ENCODE measurements around the gene ADCY10. TPM values are rescaled to one million over a fixed set of nuclear protein-coding genes. Genes with fewer than 3 reads are reported as not detected.

The ADCY10 gene
- polyA plus RNA-seq, 1 donor: 0.25 TPM

- no peak for DNase-seq
- no peak overlapping the region for H3K27ac ChIP-seq (ENCODE audit: low read length)
- no peaks in the 10 kb centered on the region for H3K27me3 ChIP-seq (ENCODE audit: control insufficient read depth, insufficient read depth, low read length)
- no peaks in the 10 kb centered on the region for H3K4me1 ChIP-seq (ENCODE audit: control insufficient read depth, insufficient read depth, low read length)
- H3K9me3 ChIP-seq (ENCODE audit: control insufficient read depth, low read depth, low read length): peaks cover 11% of the 10 kb centered on the region
- peaks cover 36% of the 10 kb centered on the region for H3K36me3 ChIP-seq (ENCODE audit: control insufficient read depth, insufficient read depth, low read length)
- no peak overlapping the region for H3K4me3 ChIP-seq (ENCODE audit: low read length)
- WGBS (ENCODE audit: insufficient coverage, low lambda C conversion rate): no CpG with 5 or more reads among the region's 5 CpGs
These were observed 136.7 kb downstream of the ADCY10 start for GRCh38 chr1:167777269-167777650.

DNA sequence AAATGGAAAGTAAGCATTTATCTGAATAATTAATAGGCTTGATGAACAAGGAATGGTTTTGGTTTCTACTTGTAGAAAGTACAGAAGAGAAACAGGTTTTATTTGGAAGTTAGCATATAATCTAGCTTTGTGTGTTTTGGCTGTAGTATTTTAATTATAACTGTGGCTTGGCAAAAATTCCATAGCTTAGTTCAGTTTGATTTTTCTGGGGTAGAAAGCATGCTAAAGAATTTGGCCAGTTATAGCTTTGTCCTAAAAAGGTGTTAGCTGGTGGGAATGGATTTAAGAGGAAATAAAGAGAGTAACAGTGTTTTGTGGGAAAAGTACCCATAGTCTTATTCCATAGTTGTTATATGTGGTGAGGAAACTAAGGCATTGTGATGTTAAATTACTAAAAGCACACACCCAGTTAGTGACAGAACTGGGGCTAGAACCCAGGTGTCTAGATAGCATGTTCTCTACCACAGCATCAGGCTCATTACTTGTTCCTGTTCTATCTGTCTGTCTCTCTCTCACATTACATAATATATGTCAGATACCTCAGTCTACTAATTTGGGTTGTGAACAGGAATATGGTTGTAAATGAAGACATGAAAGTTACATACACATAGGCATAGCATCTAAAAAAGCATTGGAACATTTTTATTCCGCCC is 137.2 kb downstream of the ADCY10 start:
- H3K27ac ChIP-seq (ENCODE audit: low read length): no peak overlapping the region
- no CpG with 5 or more reads among the region's 1 CpG for WGBS (ENCODE audit: insufficient coverage, low lambda C conversion rate)

GRCh38 chr1:167776151-167776550 is 137.8 kb downstream of the ADCY10 start:
- peaks cover 43% of the 10 kb centered on the region for H3K36me3 ChIP-seq (ENCODE audit: control insufficient read depth, insufficient read depth, low read length)
- no peaks in the 10 kb centered on the region for H3K27me3 ChIP-seq (ENCODE audit: control insufficient read depth, insufficient read depth, low read length)
- peaks cover 15% of the 10 kb centered on the region for H3K9me3 ChIP-seq (ENCODE audit: control insufficient read depth, low read depth, low read length)
- no CpG with 5 or more reads among the region's 1 CpG for WGBS (ENCODE audit: insufficient coverage, low lambda C conversion rate)
- H3K27ac ChIP-seq (ENCODE audit: low read length): no peak overlapping the region
- DNase-seq: no peak
- no peak overlapping the region for H3K4me3 ChIP-seq (ENCODE audit: low read length)
- H3K4me1 ChIP-seq (ENCODE audit: control insufficient read depth, insufficient read depth, low read length): no peaks in the 10 kb centered on the region

More for the DNA sequence above, 137.2 kb downstream of the ADCY10 start:
- no peak overlapping the region for H3K4me3 ChIP-seq (ENCODE audit: low read length)
- H3K9me3 ChIP-seq (ENCODE audit: control insufficient read depth, low read depth, low read length): peaks cover 13% of the 10 kb centered on the region
- peaks cover 42% of the 10 kb centered on the region for H3K36me3 ChIP-seq (ENCODE audit: control insufficient read depth, insufficient read depth, low read length)
- no peak for DNase-seq
- H3K27me3 ChIP-seq (ENCODE audit: control insufficient read depth, insufficient read depth, low read length): no peaks in the 10 kb centered on the region
- H3K4me1 ChIP-seq (ENCODE audit: control insufficient read depth, insufficient read depth, low read length): no peaks in the 10 kb centered on the region

- H3K27me3 ChIP-seq (ENCODE audit: control insufficient read depth, insufficient read depth, low read length): no peaks in the 10 kb centered on the region
- no peak overlapping the region for H3K4me3 ChIP-seq (ENCODE audit: low read length)
- H3K27ac ChIP-seq (ENCODE audit: low read length): no peak overlapping the region
- no peak for DNase-seq
- peaks cover 8% of the 10 kb centered on the region for H3K9me3 ChIP-seq (ENCODE audit: control insufficient read depth, low read depth, low read length)
- H3K4me1 ChIP-seq (ENCODE audit: control insufficient read depth, insufficient read depth, low read length): no peaks in the 10 kb centered on the region
- WGBS (ENCODE audit: insufficient coverage, low lambda C conversion rate): 57% methylated on average over 1 of the region's 2 CpGs
- peaks cover 44% of the 10 kb centered on the region for H3K36me3 ChIP-seq (ENCODE audit: control insufficient read depth, insufficient read depth, low read length)
These were observed 138.8 kb downstream of the ADCY10 start for GRCh38 chr1:167775178-167775577.

GRCh38 chr1:167774710-167775109 is 139.2 kb downstream of the ADCY10 start:
- no peaks in the 10 kb centered on the region for H3K4me1 ChIP-seq (ENCODE audit: control insufficient read depth, insufficient read depth, low read length)
- H3K27me3 ChIP-seq (ENCODE audit: control insufficient read depth, insufficient read depth, low read length): no peaks in the 10 kb centered on the region
- H3K4me3 ChIP-seq (ENCODE audit: low read length): no peak overlapping the region
- H3K9me3 ChIP-seq (ENCODE audit: control insufficient read depth, low read depth, low read length): peaks cover 8% of the 10 kb centered on the region
- no peak overlapping the region for H3K27ac ChIP-seq (ENCODE audit: low read length)
- H3K36me3 ChIP-seq (ENCODE audit: control insufficient read depth, insufficient read depth, low read length): peaks cover 46% of the 10 kb centered on the region
- no peak for DNase-seq

DNA sequence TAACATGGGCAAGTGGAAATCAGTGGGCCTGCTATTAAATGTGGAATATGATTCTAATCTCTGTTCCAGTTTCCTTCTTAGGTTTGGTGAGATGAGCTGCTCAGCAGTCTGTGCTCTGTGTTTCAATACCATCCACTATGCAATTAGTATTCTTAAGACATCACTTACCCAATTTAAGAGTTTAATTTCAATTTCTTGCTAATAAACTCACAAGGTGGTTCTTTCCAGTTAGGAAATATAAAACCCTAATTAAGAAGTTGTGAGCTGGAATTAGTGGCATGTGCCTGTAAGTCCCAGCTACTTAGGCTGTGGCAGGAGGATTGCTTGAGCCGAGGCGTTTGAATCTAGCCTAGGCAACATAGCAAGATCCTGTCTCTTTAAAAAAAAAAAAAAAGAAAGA is 140.4 kb downstream of the ADCY10 start:
- H3K36me3 ChIP-seq (ENCODE audit: control insufficient read depth, insufficient read depth, low read length): peaks cover 52% of the 10 kb centered on the region
- WGBS (ENCODE audit: insufficient coverage, low lambda C conversion rate): no CpG with 5 or more reads among the region's 2 CpGs
- H3K27ac ChIP-seq (ENCODE audit: low read length): no peak overlapping the region
- H3K4me3 ChIP-seq (ENCODE audit: low read length): no peak overlapping the region
- H3K4me1 ChIP-seq (ENCODE audit: control insufficient read depth, insufficient read depth, low read length): peaks cover 5% of the 10 kb centered on the region
- no peak for DNase-seq
- H3K9me3 ChIP-seq (ENCODE audit: control insufficient read depth, low read depth, low read length): peaks cover 8% of the 10 kb centered on the region
- no peaks in the 10 kb centered on the region for H3K27me3 ChIP-seq (ENCODE audit: control insufficient read depth, insufficient read depth, low read length)

GRCh38 chr1:167772436-167772835 is 141.5 kb downstream of the ADCY10 start:
- peaks cover 5% of the 10 kb centered on the region for H3K9me3 ChIP-seq (ENCODE audit: control insufficient read depth, low read depth, low read length)
- peaks cover 6% of the 10 kb centered on the region for H3K4me1 ChIP-seq (ENCODE audit: control insufficient read depth, insufficient read depth, low read length)
- no peak overlapping the region for H3K27ac ChIP-seq (ENCODE audit: low read length)
- peaks cover 53% of the 10 kb centered on the region for H3K36me3 ChIP-seq (ENCODE audit: control insufficient read depth, insufficient read depth, low read length)
- H3K4me3 ChIP-seq (ENCODE audit: low read length): no peak overlapping the region
- no peaks in the 10 kb centered on the region for H3K27me3 ChIP-seq (ENCODE audit: control insufficient read depth, insufficient read depth, low read length)
- DNase-seq: no peak
- 100% methylated on average over 1 of the region's 4 CpGs for WGBS (ENCODE audit: insufficient coverage, low lambda C conversion rate)

- Histone ChIP-seq H3K4me1 (ENCODE audit: control insufficient read depth, insufficient read depth, low read length) (peaks cover 6% of the 10 kb centered on the region), H3K4me3 (ENCODE audit: low read length) (no peak overlapping the region), H3K9me3 (ENCODE audit: control insufficient read depth, low read depth, low read length) (peaks cover 5% of the 10 kb centered on the region), H3K27me3 (ENCODE audit: control insufficient read depth, insufficient read depth, low read length) (no peaks in the 10 kb centered on the region), H3K27ac (ENCODE audit: low read length) (no peak overlapping the region), H3K36me3 (ENCODE audit: control insufficient read depth, insufficient read depth, low read length) (peaks cover 51% of the 10 kb centered on the region)
- no peak for DNase-seq
- WGBS (ENCODE audit: insufficient coverage, low lambda C conversion rate): 100% methylated on average over 1 of the region's 3 CpGs
These were observed 143.8 kb downstream of the ADCY10 start for GRCh38 chr1:167770127-167770526.

GRCh38 chr1:167767761-167768160 is 146.2 kb downstream of the ADCY10 start:
- Histone ChIP-seq H3K9me3 (ENCODE audit: control insufficient read depth, low read depth, low read length) (peaks cover 5% of the 10 kb centered on the region), H3K36me3 (ENCODE audit: control insufficient read depth, insufficient read depth, low read length) (peaks cover 33% of the 10 kb centered on the region), H3K27me3 (ENCODE audit: control insufficient read depth, insufficient read depth, low read length) (no peaks in the 10 kb centered on the region), H3K4me3 (ENCODE audit: low read length) (no peak overlapping the region), H3K27ac (ENCODE audit: low read length) (no peak overlapping the region), H3K4me1 (ENCODE audit: control insufficient read depth, insufficient read depth, low read length) (peaks cover 6% of the 10 kb centered on the region)
- no peak for DNase-seq

- Histone ChIP-seq H3K4me1 (ENCODE audit: control insufficient read depth, insufficient read depth, low read length) (peaks cover 6% of the 10 kb centered on the region), H3K27ac (ENCODE audit: low read length) (no peak overlapping the region), H3K4me3 (ENCODE audit: low read length) (no peak overlapping the region), H3K36me3 (ENCODE audit: control insufficient read depth, insufficient read depth, low read length) (peaks cover 22% of the 10 kb centered on the region), H3K27me3 (ENCODE audit: control insufficient read depth, insufficient read depth, low read length) (no peaks in the 10 kb centered on the region), H3K9me3 (ENCODE audit: control insufficient read depth, low read depth, low read length) (peaks cover 1% of the 10 kb centered on the region)
- 100% methylated on average over 1 of the region's 2 CpGs for WGBS (ENCODE audit: insufficient coverage, low lambda C conversion rate)
- no peak for DNase-seq
These were observed 147.4 kb downstream of the ADCY10 start for GRCh38 chr1:167766538-167766937.

DNA sequence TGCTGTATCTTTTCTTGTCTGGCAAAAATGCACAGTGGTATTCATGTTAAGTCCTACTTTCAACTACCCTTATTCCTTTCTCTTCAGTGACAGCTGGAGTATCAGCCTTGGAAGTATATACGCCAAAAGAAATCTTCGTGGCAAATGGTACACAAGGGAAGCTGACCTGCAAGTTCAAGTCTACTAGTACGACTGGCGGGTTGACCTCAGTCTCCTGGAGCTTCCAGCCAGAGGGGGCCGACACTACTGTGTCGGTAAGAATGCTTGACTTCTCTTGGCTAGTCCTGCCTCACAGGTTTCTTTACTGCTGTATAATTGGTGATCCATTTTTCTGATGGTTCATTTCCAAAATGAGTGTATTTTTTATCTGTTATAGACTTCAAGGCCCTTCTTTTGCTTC is 148.4 kb downstream of the ADCY10 start:
- no peak overlapping the region for H3K27ac ChIP-seq (ENCODE audit: low read length)
- no peak overlapping the region for H3K4me3 ChIP-seq (ENCODE audit: low read length)
- no CpG with 5 or more reads among the region's 6 CpGs for WGBS (ENCODE audit: insufficient coverage, low lambda C conversion rate)
- peaks cover 6% of the 10 kb centered on the region for H3K4me1 ChIP-seq (ENCODE audit: control insufficient read depth, insufficient read depth, low read length)
- no peak for DNase-seq
- no peaks in the 10 kb centered on the region for H3K27me3 ChIP-seq (ENCODE audit: control insufficient read depth, insufficient read depth, low read length)
- H3K9me3 ChIP-seq (ENCODE audit: control insufficient read depth, low read depth, low read length): no peaks in the 10 kb centered on the region
- H3K36me3 ChIP-seq (ENCODE audit: control insufficient read depth, insufficient read depth, low read length): peaks cover 22% of the 10 kb centered on the region
